SW 1271 (cell line): ENCODE data around the gene ARVCF.

Source experiments
- DNase-seq, 2 experiments: peaks; one replicate each; lab custom pipeline; 2025; lab: John Stamatoyannopoulos, UW

The ARVCF gene

DNA sequence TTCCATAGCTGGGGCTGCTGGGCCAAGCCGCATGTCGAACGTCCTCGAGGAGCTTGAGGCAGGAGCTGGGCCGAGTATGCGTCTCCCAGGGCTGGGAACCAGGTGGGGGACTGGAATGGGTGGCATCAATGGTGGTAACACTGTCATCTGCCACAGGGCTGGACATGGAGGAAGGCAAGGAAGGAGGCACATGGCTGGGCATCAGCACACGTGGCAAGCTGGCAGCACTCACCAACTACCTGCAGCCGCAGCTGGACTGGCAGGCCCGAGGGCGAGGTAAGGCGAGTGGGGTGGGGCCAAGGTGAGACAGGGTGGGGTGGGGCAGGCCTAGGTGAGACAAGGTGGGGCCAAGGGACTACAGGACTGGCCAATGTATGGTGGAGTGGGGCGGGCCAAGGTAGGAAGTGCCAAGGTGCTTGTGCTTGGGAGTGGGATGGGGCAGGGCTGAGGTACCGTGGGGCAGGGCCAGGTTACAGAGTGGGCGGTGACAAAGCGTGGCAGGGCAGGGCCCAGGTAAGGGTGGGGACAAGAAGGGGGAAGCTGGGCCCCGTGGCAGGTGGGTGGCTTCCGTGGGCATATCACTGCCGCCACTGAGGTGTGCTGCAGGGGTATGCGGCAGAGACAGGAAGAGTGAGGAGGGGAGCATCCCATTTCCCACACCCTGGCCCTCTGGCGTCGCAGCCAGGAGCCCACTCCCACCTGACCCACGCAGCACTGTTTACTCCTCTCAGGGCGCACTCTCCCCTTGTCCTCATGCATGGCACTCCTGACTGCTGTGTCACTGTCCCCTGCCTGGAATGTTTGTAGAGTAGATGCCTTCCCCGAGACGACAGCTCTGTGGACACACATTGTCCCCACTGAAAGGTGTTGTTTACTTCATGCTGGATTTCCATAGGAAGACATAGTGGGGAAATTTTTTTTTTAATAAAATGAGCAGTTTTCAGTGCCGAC is 36.0 kb upstream of the ARVCF start:
- no peak for DNase-seq

DNA sequence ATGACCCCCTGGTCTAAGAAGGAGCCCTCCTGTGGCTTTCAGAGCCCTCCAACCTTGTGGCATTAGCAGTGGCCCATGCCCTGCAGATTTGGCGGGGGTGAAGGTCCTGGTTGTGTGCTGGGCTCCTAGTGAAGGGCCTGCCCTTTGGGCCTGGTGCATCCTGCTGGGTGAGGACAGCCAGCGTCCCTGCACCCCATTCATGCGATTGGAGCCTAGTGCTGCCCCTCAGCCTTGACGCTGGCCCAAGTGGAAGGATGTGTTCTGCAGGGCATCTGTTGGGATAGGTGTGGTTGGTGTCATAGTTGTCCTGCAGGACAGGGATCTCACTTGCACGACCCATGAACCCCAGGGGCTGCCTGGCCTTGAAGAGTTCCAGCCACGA is 35.3 kb upstream of the ARVCF start:
- DNase-seq = no peak

GRCh38 chr22:20046730-20047129 is 30.1 kb upstream of the ARVCF start:
- DNase-seq = no peak

DNA sequence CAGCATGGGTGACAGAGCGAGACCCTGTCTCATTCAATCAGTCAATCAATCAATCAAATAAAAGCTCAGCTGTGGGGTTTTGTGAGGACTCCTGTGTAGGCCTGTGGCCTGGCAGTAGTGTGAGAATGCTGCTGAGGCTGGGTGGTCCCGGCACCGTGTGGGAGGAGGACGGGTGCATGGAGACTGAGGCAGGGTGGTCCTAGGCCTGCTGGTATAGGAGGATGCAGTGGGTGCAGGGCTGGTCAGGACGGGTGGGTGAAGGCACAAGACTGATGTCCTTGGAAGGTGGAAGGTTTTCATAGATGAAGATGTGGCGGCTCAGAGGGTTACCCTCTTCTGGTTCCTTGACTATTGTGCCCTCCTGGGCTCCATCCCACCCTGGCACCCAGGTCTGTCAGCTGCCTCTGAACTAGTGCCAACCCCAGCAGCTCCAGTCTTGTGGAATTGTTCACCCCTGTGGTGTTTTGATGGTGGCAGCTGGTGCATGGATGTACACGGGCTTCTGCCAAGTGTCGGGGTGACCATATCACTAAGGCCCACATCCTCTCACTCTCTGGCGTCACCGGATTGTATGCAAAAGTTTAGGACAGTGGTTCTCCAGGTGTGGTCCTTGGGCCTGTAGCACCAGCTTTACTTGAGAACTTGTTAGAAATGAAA is 28.0 kb upstream of the ARVCF start:
- no peak for DNase-seq

GRCh38 chr22:20043997-20044342 is 27.3 kb upstream of the ARVCF start:
- DNase-seq = no peak

DNA sequence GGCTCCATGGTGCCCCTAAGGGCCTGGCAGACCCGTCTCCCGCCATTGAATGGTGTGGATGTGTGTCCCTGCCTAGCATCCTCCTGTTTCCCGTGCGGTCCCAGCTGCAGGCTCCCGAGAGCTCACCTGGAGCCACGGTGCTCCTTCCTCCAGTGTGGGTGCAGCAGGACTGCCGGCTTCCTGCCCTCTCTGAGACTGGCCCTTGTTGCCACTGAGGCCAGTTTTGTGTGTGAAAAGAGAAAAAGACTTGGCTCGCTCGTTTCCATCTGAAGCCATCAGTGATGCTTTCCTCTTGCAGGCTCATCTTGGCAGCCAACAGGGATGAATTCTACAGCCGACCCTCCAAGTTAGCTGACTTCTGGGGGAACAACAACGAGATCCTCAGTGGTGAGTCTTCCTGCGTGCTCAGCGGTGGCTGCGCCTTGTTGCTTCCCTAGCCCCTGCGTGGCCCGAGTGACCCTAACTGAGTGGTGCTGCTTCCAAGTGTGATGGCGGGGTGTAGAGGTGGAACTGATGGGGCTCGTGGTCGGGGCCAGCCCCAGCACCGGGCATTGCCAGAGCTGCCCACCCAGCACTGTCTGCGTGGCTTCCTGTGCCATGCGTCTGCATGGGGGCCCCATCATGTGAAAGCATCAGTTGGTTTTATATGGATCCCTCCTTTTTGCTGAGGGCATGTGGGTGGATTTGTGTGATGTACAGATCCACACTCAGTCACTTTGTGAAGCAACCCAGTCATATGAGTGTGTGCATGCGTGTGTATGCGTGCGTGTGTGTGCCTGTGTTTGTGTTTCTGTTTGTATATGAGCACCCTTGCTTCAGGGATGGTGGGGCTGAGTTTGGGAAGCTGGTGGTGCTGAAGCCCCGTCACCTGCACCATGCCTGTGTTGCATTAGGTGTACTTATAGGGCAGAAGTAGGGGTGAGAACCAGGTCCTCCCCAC is 26.7 kb upstream of the ARVCF start:
- no peak for DNase-seq

GRCh38 chr22:20040327-20041200 is 23.9 kb upstream of the ARVCF start:
- DNase-seq = no peak

DNA sequence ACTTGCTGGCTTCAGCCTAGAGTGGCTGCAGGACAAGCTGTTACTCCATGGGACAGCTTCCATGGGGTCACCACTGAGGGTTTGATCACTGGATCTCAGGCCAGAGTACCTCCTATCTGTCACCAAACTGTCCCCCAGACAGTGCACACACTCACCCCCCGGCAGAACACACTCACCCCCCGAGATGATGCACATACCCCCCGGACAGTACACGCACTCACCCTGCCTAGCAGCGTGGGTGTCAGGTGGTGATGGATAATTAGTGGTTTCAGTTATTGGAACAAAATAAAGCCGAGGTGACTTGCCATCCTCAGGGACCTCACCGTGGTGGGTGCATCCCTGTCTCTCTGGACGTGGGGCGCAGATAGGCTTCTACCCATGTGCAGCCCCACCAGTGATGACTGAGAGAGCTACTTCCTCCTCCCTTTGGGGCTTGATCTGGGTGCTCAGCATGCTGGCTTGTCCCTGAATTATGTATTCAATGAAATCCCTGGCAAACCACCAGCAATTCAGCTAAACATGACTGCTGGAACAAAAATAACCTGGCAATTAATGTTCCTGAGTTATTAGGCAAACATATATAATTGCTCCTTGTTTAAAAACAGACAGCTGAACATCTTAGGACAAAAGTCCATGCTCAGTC is 23.2 kb upstream of the ARVCF start:
- DNase-seq = no peak

DNA sequence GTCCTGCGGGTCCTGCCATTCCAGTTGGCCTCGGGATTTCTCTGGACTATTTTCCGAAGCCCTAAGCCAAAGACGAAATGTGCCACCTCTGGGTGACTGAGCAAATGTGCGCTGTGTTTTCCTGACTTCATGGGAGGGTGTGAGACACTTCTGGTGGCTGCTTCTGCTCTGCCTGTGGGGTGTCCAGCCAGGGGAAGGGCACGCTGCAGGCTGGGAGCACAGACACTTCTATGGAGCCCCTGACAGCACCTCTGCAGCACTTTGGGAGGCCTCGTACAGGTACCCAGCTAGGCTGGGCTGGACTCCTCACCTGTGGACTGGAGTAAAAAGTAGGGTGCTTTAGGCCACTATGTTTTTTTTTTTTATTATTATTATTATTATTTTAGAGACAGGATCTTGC is 22.0 kb upstream of the ARVCF start:
- DNase-seq = no peak

DNA sequence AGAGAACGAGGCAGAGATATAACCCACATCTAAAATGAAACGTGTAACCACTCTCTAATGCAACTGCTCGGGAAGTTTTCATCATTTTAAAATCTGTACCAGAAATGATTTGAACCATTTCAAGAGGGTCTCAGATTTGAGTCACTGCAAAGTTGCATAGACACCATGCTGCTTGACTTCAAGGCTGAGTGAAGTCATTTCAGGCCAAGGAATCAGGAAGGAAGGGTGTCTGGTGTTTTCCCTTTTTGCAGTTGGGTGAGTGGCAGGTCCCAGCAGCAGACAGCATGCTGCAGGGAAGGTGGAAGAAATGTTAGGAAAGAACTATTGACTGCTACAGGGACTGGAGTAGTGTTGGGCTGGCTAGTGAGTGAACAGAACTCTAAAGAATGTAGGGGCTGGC is 20.8 kb upstream of the ARVCF start:
- no peak for DNase-seq

DNA sequence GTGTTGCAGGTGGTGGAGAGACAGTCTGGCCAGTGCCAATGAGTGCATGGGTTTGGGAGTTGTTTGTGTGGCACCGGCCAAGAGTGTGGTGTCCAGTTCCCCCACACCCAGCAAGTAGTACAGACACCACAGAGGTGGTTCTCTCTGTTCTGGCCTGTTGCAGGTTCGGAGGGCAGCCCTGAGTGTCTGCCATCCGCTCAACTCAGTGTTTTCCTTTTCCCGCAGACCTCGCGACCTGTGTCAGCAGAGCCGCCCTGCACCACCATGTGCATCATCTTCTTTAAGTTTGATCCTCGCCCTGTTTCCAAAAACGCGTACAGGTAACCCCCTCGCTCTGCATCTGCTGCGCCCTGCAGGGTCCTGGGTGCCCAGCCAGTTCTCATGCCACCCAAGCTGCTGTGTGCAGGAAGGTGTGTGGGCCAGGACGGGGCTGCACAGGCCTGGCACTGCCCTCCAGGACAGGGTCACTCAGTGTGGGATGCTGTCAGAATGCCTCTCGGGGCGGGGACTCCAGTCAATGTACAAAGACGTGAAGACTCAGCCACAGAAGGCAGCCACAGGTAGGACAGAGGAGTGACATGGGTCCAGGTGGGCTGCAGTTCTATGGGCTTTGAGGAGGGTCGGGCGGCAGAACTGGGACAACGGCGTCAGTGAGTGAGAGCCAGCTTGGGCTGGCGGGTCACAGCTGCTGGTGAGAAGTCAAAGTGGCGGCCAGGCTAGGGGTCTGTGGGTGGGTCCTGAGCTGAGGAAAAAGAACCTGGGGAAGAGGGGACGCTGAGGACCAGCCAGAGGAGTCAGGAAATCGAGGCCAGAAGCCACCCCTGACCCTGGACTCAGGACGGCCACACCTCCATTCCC is 20.1 kb upstream of the ARVCF start:
- DNase-seq = no peak

DNA sequence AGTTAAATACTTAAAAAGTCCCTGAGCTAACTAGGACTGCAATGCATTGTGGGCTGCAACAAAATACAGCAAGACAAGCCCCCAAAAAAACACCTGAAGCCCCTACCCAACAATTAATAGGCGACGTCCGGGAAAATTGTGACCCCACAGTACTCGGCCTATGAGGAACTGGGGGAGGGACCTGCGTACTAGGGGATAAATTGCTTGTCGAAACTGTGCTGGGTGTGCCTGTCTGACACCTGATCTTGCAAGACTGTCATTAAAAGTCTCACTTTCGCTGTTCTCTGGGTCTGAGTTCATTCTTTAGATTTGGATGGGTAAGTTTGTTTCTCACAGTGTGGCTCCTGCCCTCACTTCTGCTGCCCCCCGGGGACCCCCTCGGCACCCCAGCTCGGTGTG is 19.5 kb upstream of the ARVCF start:
- DNase-seq = no peak

GRCh38 chr22:20035375-20036083 is 18.9 kb upstream of the ARVCF start:
- DNase-seq = no peak

DNA sequence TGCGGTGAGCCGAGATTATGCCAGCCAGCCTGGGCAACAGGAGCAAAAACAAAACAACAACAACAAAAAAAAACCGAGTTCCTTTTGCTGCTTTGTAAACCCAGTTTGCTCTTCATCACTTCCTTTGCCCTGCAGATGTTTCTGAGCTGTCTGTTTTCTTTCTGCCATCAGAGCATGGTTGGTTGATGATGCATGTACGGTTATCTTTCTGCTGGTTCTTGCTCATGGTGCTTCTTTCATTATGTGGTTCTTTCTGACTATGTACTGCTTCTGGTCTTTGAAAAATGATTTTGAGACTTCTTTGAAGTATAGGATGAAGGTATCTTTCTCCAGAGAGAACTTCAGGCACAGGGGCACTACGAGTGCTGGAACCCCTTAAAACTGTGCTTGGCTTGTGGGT is 17.5 kb upstream of the ARVCF start:
- no peak for DNase-seq

DNA sequence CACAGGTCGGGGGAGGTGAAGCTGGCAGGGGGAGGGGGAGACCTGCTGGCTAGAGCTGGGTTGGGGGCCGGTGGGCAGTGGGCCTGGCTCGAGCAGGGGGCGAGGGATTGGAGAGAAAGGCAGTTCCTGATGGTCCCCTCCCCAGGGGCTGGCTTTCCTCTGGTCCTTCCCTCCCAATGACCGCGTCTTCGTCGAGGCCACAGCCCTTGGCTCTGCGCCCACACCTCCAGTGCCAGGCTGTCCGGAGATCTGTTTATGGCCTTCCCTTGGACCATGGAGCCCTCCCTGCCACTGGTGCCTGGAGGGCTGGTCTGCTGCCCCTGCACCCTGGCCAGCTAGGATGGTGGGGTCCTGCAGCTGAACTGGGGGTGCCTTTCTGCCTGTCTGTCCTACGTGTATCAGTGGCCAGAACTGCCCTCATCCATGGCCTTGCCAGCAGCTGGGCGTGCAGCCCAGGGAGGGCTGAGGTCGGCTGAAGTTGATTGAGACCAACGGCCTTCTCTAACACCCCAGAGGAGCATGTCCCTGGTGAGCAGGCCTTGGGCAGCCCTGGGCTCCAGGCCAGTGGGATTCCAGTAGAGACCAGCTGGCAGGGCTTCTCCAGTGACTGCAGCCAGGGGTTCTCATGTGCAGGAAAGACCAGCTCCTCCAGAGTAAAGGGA is 16.6 kb upstream of the ARVCF start:
- DNase-seq = no peak

GRCh38 chr22:20032407-20032991 is 15.9 kb upstream of the ARVCF start:
- no peak for DNase-seq

DNA sequence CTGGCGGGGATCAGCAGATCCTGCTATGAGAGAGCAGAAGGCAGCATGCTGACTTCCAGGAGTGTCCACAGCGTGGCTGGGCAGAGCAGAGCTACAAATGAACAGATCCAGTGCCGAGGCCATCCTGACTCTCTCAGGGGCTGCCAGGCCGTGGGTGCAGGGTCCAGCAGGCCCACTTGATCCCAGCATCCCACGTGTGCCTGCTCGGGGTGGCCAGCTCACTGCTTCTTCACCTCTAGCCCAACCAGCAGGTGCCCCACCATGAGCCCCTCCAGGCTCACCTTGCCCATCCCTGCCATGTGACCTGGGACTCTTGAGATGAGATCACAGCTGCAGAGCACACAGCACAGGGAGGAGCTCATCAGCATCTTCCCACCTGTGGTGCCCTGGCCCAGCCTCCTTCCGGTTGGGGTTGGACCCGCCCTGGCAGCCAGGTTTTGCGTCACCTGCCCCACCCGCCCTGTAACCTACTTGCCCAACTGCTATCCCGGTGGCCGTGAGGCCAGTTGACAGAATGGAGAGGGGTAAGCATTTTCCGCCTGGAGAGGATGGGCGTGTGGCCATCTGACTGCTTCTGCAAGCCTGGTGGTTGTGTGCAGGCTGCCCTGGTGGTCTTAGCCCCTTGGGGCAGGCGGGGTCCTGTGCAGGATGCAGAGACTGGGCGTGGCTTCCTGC is 15.2 kb upstream of the ARVCF start:
- DNase-seq = no peak
